ENCODE measurements around the gene FOSL1. TPM values are rescaled to one million over a fixed set of nuclear protein-coding genes. Genes with fewer than 3 reads are reported as not detected.

FOSL1 gene
- total RNA-seq, 2 donors from 2014 or later = 18.7 to 24.8 TPM

DNA sequence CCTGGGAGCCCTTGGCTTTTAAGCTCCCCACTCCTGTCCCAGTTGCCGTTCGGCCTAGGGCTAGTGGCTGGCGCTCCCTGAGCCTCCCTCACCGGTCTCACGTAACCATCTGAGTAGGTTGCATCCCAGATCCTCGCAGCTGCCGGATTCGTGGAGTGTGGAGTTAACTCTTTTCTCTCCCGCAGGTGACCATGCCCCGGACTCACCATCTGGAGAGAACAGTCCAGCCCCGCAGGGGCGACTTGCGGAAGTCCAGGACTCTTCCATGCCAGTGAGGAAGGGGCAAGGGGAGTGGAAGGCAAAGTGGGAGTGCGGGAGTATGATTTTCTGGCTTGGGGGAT, 39.1 kb downstream of the FOSL1 start:
- Mint-ChIP-seq H3K9me3 (no peaks in the 10 kb centered on the region), H3K36me3 (ENCODE audit: low read depth) (peaks cover 76% of the 10 kb centered on the region), H3K27ac (peak overlapping the region; percentile 89), H3K4me3 (peak overlapping the region; percentile 89), H3K27me3 (no peaks in the 10 kb centered on the region), H3K4me1 (peaks cover 18% of the 10 kb centered on the region)
- ATAC-seq (replicated peaks) = no peak

DNA sequence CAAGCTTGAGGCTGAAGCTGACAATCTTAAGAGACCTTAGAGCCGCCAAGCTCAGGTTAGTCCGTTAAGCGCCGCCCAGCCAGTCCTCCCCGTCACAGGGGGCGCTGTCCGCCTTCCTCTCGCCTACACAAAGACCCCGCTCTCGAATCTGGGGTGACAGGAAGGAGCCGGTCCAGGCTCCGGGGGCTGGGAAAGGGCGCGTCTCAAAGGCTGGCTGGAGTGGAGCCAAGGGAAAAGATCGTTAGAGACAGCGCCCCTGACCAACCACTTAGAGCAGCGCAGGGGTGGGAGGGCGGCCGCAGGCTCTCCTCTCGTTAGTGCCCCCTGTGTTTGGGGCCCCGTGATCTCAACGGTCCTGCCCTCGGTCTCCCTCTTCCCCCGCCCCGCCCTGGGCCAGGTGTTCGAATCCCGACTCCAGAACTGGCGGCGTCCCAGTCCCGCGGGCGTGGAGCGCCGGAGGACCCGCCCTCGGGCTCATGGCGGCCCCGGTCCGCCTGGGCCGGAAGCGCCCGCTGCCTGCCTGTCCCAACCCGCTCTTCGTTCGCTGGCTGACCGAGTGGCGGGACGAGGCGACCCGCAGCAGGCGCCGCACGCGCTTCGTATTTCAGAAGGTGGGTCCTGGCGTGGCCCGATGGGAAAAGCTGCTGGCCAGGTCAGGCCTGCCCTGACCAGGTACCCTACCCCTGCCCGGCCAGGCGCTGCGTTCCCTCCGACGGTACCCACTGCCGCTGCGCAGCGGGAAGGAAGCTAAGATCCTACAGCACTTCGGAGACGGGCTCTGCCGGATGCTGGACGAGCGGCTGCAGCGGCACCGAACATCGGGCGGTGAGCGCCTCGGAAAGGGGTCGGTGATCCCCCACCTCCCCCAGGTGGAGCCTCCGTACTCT, 39.7 kb downstream of the FOSL1 start, which contains the start of gene MUS81:
Gene MUS81, plus strand, starts transcription at position 156 of the 887 bp plus-strand sequence. Its CDS starts 321 bp downstream, at position 477.
- H3K9me3 Mint-ChIP-seq = no peaks in the 10 kb centered on the region
- H3K27me3 Mint-ChIP-seq = no peaks in the 10 kb centered on the region
- ATAC-seq (replicated peaks) = peak; percentile 43
- H3K4me3 Mint-ChIP-seq = peak within 1 kb of the TSS; percentile 89
- peak within 1 kb of the TSS; percentile 89 for H3K27ac Mint-ChIP-seq
- H3K4me1 Mint-ChIP-seq = peaks cover 21% of the 10 kb centered on the region
- peaks cover 77% of the 10 kb centered on the region for H3K36me3 Mint-ChIP-seq (ENCODE audit: low read depth)

DNA sequence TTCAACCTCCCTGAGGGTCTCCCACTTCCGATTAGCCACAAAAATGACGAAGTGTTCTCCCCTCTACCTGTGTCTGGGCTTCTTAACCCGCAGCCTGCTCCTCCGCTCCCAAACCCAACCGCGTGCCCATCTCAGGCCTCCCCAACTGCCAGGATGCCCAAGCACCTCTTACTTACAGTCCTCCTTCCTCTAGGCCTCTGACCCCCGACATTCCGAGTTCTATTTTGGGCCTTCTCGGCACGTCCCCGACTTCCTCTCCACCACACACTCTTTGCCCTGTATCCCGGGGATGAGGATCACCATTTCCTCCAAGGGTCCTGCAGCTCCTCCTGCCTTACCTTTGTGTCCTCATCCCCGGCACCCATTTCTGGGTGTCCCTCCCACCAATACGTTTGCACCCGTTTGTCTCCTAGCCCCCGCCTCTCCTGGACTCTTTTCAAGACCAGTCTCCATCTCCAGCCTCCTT, 40.3 kb downstream of the FOSL1 start:
- H3K4me1 Mint-ChIP-seq = peaks cover 18% of the 10 kb centered on the region
- peak; percentile 0 for ATAC-seq (replicated peaks)

DNA sequence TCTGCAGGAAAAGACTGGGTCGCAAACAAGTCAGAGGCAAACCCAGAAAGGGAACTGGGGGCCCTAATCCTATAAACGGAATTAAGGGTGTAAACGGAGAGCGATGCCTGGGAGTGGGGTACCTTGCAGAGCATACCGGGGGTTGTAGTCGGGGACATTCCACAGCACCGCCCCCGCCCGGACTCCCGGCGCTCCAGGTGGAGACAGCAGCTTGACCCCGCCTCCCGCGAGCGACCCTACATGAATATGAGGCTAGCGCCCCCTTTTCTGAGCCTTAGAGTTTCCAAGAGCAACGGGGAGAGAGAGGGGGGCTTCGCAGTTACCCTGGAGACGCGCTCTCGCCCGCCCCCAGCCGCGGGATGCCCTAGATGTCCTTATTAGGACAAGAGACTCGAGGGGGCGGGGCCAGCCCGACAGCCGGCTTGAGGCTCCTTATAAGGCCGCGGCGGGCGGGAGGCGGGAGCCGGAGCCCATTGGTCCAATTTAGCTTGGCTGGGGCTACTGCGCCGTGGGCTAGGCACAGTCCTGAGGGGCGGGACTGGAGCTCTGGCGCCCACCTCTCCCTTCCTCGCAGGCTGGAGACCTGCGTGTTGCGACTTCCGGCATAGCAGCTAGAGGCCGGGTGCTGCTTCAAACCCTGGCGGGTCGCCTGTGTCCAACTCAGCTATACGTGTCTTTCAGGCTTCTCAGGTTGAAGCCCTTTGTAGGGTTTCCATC, 40.9 kb downstream of the FOSL1 start:
- peaks cover 78% of the 10 kb centered on the region for H3K36me3 Mint-ChIP-seq (ENCODE audit: low read depth)
- H3K4me1 Mint-ChIP-seq = peaks cover 24% of the 10 kb centered on the region
- H3K27me3 Mint-ChIP-seq = no peaks in the 10 kb centered on the region
- peak overlapping the region; percentile 89 for H3K4me3 Mint-ChIP-seq
- H3K27ac Mint-ChIP-seq = peak overlapping the region; percentile 89
- peak; percentile 75 for ATAC-seq (replicated peaks)
- H3K9me3 Mint-ChIP-seq = no peaks in the 10 kb centered on the region

More for the DNA sequence above, 40.3 kb downstream of the FOSL1 start:
- peak overlapping the region; percentile 89 for H3K4me3 Mint-ChIP-seq
- no peaks in the 10 kb centered on the region for H3K27me3 Mint-ChIP-seq
- H3K27ac Mint-ChIP-seq = peak overlapping the region; percentile 89
- H3K9me3 Mint-ChIP-seq = no peaks in the 10 kb centered on the region
- peaks cover 77% of the 10 kb centered on the region for H3K36me3 Mint-ChIP-seq (ENCODE audit: low read depth)

DNA sequence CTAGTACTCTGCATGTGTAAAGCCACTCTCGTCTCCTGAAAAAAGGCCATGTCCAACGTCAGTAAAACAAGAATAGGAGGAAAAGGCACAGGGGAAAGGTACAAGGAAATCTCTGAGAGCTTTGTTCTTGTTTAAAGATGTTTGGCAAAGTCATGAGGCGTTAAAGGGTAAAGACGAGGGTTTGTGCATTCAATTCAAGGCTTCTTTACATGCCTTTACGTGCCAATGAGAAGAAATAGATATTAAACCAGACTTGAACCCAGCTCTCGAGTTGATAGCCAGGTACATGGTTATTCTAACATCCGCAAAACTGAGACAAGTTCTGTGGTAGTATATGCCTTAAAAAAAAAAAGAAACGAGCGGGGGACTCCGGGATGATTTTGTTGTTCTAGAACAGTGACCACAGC, 41.5 kb downstream of the FOSL1 start:
- peak overlapping the region; percentile 89 for H3K27ac Mint-ChIP-seq
- no peak for ATAC-seq (replicated peaks)
- H3K27me3 Mint-ChIP-seq = no peaks in the 10 kb centered on the region
- no peaks in the 10 kb centered on the region for H3K9me3 Mint-ChIP-seq
- peaks cover 25% of the 10 kb centered on the region for H3K4me1 Mint-ChIP-seq
- peaks cover 78% of the 10 kb centered on the region for H3K36me3 Mint-ChIP-seq (ENCODE audit: low read depth)
- H3K4me3 Mint-ChIP-seq = peak overlapping the region; percentile 89

DNA sequence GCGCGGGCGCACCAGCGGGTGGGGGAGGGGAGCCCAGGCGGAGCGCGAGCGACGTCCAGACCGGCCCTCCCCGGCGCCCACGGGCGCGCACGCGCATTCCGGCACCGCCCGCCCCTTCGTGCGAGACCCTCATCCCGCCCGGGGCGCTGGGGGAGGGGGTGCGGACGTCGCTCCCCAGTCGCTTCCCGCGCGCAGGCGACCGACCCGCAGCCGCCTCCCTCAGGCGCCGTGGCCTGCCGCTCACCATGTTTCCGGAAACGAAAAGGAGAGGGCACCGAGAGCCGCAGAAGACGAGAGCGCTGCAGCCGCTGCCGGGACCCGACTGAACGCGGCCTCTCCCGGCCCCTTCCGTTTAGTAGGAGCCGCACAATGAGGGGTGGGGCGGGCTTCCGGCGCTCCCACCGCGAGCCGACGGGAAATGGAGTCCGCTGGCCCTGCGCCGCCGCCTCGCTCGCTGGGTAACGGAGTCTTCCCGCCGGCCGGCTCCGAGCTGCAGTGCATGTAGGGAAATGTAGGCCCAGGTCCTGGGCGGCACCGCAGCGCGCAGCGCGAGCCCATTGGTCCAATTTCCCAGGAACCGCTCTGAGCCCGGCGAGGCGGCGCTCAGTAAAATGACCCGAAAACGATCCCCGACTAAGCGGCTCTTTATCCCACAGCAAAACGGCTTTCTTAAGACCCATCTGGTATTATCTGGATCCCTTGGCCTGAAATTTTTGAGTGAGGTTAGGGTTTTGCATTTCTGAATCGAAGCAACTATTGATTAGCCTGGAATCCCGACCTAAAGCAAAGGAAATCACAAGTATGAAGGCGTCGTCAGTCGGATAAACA, 42.1 kb downstream of the FOSL1 start, which contains the start of gene CFL1:
Gene CFL1, minus strand, starts transcription at position 328 of the 828 bp plus-strand sequence. Its CDS starts 81 bp downstream, at position 247.
- H3K4me3 Mint-ChIP-seq = peak within 1 kb of the TSS; percentile 89
- peak; percentile 72 for ATAC-seq (replicated peaks)
- H3K27ac Mint-ChIP-seq = peak within 1 kb of the TSS; percentile 97
- peaks cover 25% of the 10 kb centered on the region for H3K4me1 Mint-ChIP-seq
- H3K27me3 Mint-ChIP-seq = no peaks in the 10 kb centered on the region
- H3K9me3 Mint-ChIP-seq = no peaks in the 10 kb centered on the region
- H3K36me3 Mint-ChIP-seq (ENCODE audit: low read depth) = peaks cover 78% of the 10 kb centered on the region

DNA sequence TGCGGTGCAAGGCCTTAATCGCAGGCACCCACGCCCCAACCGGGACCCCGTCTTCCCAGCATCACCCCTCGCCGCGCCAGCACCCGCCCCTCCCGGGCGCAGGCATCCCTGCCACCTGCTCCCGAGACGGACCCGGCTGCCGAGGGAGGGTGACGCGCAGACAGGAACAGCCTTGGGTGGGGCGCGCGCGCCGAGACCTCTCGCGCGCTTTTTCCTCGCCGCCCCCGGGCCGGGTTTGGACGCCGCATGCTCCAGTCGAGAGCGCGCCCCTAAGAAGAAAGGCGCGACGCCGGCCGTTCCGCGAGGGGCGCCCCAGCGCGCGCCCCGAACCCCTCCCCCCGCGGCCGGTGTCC, 42.7 kb downstream of the FOSL1 start:
- H3K27me3 Mint-ChIP-seq = no peaks in the 10 kb centered on the region
- peaks cover 19% of the 10 kb centered on the region for H3K4me1 Mint-ChIP-seq
- peaks cover 74% of the 10 kb centered on the region for H3K36me3 Mint-ChIP-seq (ENCODE audit: low read depth)
- ATAC-seq (replicated peaks) = no peak
- peak overlapping the region; percentile 89 for H3K4me3 Mint-ChIP-seq
- H3K9me3 Mint-ChIP-seq = no peaks in the 10 kb centered on the region
- no peak overlapping the region for H3K27ac Mint-ChIP-seq

DNA sequence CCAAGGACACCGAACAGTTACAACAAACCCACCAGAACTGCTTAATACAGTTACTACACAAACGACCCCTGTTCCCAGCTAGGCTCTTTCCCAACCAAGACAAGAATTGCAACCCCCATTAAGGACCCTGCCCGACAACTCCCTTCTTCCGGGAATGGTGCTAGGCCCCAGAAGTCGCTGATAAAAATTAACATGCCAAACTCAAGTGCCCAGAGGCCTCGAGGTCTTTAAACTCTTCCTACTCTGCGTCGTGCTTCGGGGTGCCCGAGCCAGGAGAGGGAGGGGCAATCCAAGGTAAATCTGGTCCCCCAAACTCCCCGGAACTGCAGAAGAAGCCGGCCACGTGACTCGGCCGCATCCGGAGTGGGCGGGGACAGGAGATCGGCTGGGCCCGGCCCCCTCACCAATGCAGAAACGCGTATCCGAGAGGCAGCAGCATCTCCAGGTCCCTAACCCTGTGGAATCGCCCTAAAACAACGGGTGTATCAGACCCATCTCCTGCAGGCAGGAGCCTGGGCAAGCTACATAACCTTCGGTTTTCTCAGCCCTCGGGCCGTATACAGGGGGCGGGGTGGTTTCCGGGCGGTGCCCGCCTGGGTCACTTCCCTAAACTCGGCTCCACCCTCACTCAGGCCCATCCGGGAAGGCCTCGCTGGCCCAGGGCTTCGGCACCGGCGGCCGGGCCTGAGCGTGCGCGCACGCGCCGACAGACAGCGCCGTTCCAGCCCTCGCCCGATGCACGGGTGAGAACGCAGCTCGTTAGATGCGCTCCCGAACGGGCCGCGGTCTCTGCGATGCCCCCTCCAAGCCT, 43.3 kb downstream of the FOSL1 start:
- ATAC-seq (replicated peaks) = peak; percentile 30
- Mint-ChIP-seq H3K9me3 (no peaks in the 10 kb centered on the region), H3K27ac (peak overlapping the region; percentile 97), H3K27me3 (no peaks in the 10 kb centered on the region), H3K4me3 (peak overlapping the region; percentile 89), H3K4me1 (peaks cover 19% of the 10 kb centered on the region), H3K36me3 (ENCODE audit: low read depth) (peaks cover 75% of the 10 kb centered on the region)

DNA sequence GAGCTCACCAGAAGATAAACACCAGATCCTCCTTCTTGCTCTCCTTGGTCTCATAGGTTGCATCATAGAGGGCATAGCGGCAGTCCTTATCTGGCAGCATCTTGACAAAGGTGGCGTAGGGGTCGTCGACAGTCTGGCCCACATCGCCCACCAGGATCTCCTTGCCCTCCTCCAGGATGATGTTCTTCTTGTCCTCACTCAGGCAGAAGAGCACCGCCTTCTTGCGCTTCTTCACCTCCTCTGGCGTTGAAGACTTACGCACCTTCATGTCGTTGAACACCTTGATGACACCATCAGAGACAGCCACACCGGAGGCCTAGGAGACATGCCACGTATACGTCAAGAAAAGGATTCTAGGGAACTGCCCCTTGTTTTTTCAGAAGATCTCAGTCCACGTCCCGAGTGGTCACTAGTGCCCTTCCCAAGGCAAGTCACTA, 44.2 kb downstream of the FOSL1 start:
- peaks cover 19% of the 10 kb centered on the region for H3K4me1 Mint-ChIP-seq
- no peak for ATAC-seq (replicated peaks)
- peak overlapping the region; percentile 97 for H3K27ac Mint-ChIP-seq
- H3K9me3 Mint-ChIP-seq = no peaks in the 10 kb centered on the region
- peaks cover 73% of the 10 kb centered on the region for H3K36me3 Mint-ChIP-seq (ENCODE audit: low read depth)
- H3K27me3 Mint-ChIP-seq = no peaks in the 10 kb centered on the region
- H3K4me3 Mint-ChIP-seq = peak overlapping the region; percentile 89

DNA sequence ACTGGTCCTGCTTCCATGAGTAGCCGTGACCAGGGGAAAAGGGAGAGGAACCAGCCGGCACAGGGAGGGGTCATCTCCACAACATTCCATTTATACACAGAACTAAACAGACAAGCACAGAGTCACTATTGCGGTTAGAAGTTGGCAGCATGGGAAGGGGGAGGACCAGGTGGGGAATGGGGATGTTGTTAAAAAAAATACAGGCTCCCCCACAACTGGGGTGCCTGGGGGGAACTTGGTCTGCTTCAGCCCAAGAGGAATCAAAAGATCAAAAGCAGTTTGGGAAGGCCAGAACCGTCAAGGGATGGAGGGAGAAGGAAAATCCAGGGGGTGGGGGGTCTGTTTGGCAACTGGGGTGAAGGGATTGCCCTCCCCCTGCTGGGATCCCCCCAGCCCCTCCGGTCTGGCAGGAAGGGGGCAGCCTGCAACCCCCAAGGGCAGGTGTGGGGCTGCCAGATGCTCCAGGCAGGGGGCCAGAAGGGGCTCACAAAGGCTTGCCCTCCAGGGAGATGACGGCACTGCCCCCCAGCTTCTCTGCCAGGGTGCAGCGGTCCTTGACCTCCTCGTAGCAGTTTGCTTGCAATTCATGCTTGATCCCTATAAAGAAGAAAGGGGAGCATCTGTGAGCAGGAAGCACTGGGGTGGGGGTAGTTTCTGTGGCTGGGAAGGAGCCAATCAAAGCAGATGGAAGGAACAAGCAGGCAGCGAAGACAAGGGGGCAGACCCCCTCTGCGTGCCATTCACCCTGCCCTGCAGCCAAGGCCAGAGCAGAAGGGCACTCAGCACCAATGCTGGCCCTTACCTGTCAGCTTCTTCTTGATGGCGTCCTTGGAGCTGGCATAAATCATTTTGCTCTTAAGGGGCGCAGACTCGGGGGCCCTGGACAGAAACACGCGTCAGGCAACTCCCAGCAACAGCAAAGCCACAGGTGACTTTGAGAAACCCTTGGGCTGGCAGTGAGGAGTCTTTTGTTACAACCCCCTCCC, 45.0 kb downstream of the FOSL1 start:
- H3K27me3 Mint-ChIP-seq = no peaks in the 10 kb centered on the region
- H3K4me3 Mint-ChIP-seq = peak overlapping the region; percentile 89
- H3K4me1 Mint-ChIP-seq = peaks cover 19% of the 10 kb centered on the region
- peaks cover 67% of the 10 kb centered on the region for H3K36me3 Mint-ChIP-seq (ENCODE audit: low read depth)
- no peaks in the 10 kb centered on the region for H3K9me3 Mint-ChIP-seq
- peak overlapping the region; percentile 56 for H3K27ac Mint-ChIP-seq
- ATAC-seq (replicated peaks) = no peak

DNA sequence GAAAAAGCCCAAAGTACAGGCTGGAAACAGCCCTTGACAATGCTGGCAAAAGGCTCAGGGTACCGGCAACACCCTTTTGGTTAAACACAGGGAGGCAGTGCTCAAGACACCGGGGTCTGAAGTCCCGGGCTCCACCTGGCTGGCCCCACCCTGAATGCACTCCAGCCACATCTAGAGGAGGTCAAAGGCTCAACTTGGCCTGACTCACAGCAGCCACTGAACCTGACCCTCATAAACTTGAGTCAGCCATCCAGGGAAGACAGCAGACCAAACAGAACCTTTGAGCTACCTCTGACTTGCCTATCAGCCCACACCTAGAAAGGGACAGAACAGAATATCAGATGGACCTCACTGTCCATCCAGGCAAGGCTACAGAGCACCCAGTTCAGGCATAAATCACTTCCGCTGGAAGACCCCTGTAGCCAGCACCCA, 46.0 kb downstream of the FOSL1 start:
- Mint-ChIP-seq H3K4me1 (peaks cover 19% of the 10 kb centered on the region), H3K9me3 (no peaks in the 10 kb centered on the region), H3K27ac (peak overlapping the region; percentile 67), H3K4me3 (peak overlapping the region; percentile 89), H3K27me3 (no peaks in the 10 kb centered on the region), H3K36me3 (ENCODE audit: low read depth) (peaks cover 63% of the 10 kb centered on the region)
- ATAC-seq (replicated peaks) = no peak

DNA sequence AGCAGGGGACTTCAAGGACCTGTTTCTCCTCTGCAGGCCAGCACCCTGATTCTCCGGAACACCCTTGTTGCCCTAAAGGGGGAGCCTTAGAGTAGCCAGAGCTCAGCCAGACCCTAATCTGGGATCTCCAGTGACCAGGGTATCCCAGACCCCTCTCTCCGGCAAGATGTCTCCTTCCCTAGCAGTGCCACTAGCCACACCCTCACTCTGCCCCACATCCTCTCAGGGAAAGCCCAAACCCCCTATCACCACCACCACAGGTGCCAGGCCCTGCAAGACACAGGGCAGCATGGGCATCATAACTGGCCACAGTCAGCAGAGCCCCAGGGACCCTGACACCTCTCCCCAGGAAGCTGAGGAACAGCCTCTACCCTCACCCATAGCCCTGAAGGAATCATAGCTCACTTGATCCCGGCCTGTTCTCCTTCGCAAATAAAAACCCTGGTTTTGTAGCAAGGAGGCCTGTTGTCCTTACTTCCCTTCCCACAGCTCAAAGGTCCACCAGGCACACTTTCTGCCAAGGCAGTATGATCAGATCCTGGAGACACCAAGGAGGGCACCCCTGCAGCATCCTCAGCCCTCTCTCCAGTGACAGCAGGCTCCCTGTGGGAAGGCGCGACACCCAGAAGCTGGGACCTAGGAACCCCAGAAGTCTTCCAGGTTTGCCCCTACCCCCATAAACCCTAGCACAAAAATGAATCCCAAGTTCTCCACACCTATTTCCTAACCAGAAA, 46.8 kb downstream of the FOSL1 start:
- H3K9me3 Mint-ChIP-seq = no peaks in the 10 kb centered on the region
- H3K4me3 Mint-ChIP-seq = peak overlapping the region; percentile 89
- H3K27me3 Mint-ChIP-seq = no peaks in the 10 kb centered on the region
- peaks cover 19% of the 10 kb centered on the region for H3K4me1 Mint-ChIP-seq
- peak overlapping the region; percentile 67 for H3K27ac Mint-ChIP-seq
- ATAC-seq (replicated peaks) = no peak
- H3K36me3 Mint-ChIP-seq (ENCODE audit: low read depth) = peaks cover 63% of the 10 kb centered on the region

Data from activated T-helper 17 cell treated with anti-CD3 and anti-CD28 coated beads, Interleukin-2, amount 50 U/mL, for 72 hours (primary cell).